ENCODE results near the gene ARHGAP27. TPM values are rescaled to one million over a fixed set of nuclear protein-coding genes. Genes with fewer than 3 reads are reported as not detected.

Gene ARHGAP27
- polyA plus RNA-seq, 1 experiment, result 0.64 TPM

GRCh38 chr17:45353043-45353442, 79.6 kb downstream of the ARHGAP27 start:
- no peak overlapping the region for H3K4me3 ChIP-seq (ENCODE audit: low read depth, low read length)
- H3K9me3 ChIP-seq (ENCODE audit: control insufficient read depth, insufficient read depth, low read length), result no peaks in the 10 kb centered on the region
- no peak for TF ChIP-seq CTCF (IDR thresholded peaks at IDR 0.05; ENCODE audit: low read depth, low read length)
- ChIA-PET CTCF (no interaction called here), POLR2A (interaction anchor here (1.0 kb wide), 1 partner anchor 36 kb away, joined by 4 read pairs; the partner anchor contains the start of gene MAP3K14)
- no peak for DNase-seq (ENCODE audit: low read depth, low spot score)
- no peaks in the 10 kb centered on the region for H3K27me3 ChIP-seq (ENCODE audit: control insufficient read depth, insufficient read depth, low read length)
- no peak overlapping the region for H3K27ac ChIP-seq (ENCODE audit: low read depth, low read length)

- ChIA-PET POLR2A (interaction anchor here (1.0 kb wide), 1 partner anchor 35 kb away, joined by 4 read pairs; the partner anchor contains the start of gene MAP3K14), CTCF (no interaction called here)
- DNase-seq (ENCODE audit: low read depth, low spot score), result no peak
- TF ChIP-seq CTCF (IDR thresholded peaks at IDR 0.05; ENCODE audit: low read depth, low read length), result no peak
- Histone ChIP-seq H3K27ac (ENCODE audit: low read depth, low read length) (no peak overlapping the region), H3K4me3 (ENCODE audit: low read depth, low read length) (no peak overlapping the region), H3K27me3 (ENCODE audit: control insufficient read depth, insufficient read depth, low read length) (no peaks in the 10 kb centered on the region), H3K9me3 (ENCODE audit: control insufficient read depth, insufficient read depth, low read length) (no peaks in the 10 kb centered on the region)
Observed at GRCh38 chr17:45351831-45352230, 80.8 kb downstream of the ARHGAP27 start.

- no peaks in the 10 kb centered on the region for H3K27me3 ChIP-seq (ENCODE audit: control insufficient read depth, insufficient read depth, low read length)
- no peaks in the 10 kb centered on the region for H3K9me3 ChIP-seq (ENCODE audit: control insufficient read depth, insufficient read depth, low read length)
- no peak for DNase-seq (ENCODE audit: low read depth, low spot score)
- no peak overlapping the region for H3K4me3 ChIP-seq (ENCODE audit: low read depth, low read length)
- TF ChIP-seq CTCF (IDR thresholded peaks at IDR 0.05; ENCODE audit: low read depth, low read length), result no peak
- H3K27ac ChIP-seq (ENCODE audit: low read depth, low read length), result no peak overlapping the region
- ChIA-PET CTCF (no interaction called here), POLR2A (no interaction called here)
Observed at GRCh38 chr17:45347444-45347843, 85.2 kb downstream of the ARHGAP27 start.

- no peak for DNase-seq (ENCODE audit: low read depth, low spot score)
- Histone ChIP-seq H3K27me3 (ENCODE audit: control insufficient read depth, insufficient read depth, low read length) (no peaks in the 10 kb centered on the region), H3K9me3 (ENCODE audit: control insufficient read depth, insufficient read depth, low read length) (no peaks in the 10 kb centered on the region), H3K4me3 (ENCODE audit: low read depth, low read length) (no peak overlapping the region), H3K27ac (ENCODE audit: low read depth, low read length) (peak overlapping the region; percentile 12)
- ChIA-PET CTCF (interaction anchor here (1.0 kb wide), 1 partner anchor 28 kb away, joined by 3 read pairs; no protein-coding TSS in a partner anchor), POLR2A (interaction anchor here (0.7 to 2.4 kb wide), 4 partner anchors 18 to 23 kb away, joined by 3 to 32 read pairs (median 6); no protein-coding TSS in a partner anchor)
- no peak for TF ChIP-seq CTCF (IDR thresholded peaks at IDR 0.05; ENCODE audit: low read depth, low read length)
Observed at GRCh38 chr17:45346216-45347015, 86.3 kb downstream of the ARHGAP27 start.

Measured in AG04450 (cell line).